HL-60 (cell line): Measurements from ENCODE around the gene CFAP251.

Source experiments
- DNase-seq, 2 experiments: peaks; one replicate each; pipeline ENCODE4 v3.0.0-alpha.2; 2010 to 2020; ENCODE audit warnings: low read depth in 1 of 2, low spot score in 1 of 2
- H3K27ac ChIP-seq: fragments of 250-450 bp; sonication (Bioruptor Pico); replicated peaks from 2 replicates; pipeline ENCODE4 v1.5.1; 2020; ENCODE audit warnings: mild to moderate bottlenecking, moderate library complexity
- H3K27me3 ChIP-seq: fragments of 250-450 bp; sonication (Bioruptor Pico); 2 replicates; pipeline ENCODE4 v1.5.1; 2021; ENCODE audit warnings: mild to moderate bottlenecking, moderate library complexity; ENCODE audit not compliant: insufficient read depth, poor library complexity, severe bottlenecking
- H3K4me3 ChIP-seq: replicated peaks from 2 replicates; pipeline ENCODE4 v1.5.1; 2011; ENCODE audit warnings: mild to moderate bottlenecking, control low read depth, low read length; ENCODE audit not compliant: insufficient read depth
- GABPA ChIP-seq: IDR thresholded peaks from 2 replicates; pipeline ENCODE4 v1.6.1; 2012; ENCODE audit warnings: low read depth
- POLR2AphosphoS5 ChIP-seq: IDR thresholded peaks from 2 replicates; pipeline ENCODE4 v1.6.1; 2012; ENCODE audit warnings: low read depth
- SPI1 ChIP-seq: IDR thresholded peaks from 2 replicates; pipeline ENCODE4 v1.6.1; 2012; ENCODE audit warnings: low read depth, mild to moderate bottlenecking, borderline replicate concordance
- TF ChIP-seq, protein P1 (sequence below): IDR thresholded peaks from one replicate; pipeline ENCODE4 v1.5.1; 2011; ENCODE audit warnings: low read length, control low read depth, inconsistent platforms; ENCODE audit not compliant: insufficient read depth
- TF ChIP-seq, protein P2 (sequence below): IDR thresholded peaks from 2 replicates; pipeline ENCODE4 v1.6.1; 2012; ENCODE audit warnings: low read depth; ENCODE audit not compliant: insufficient replicate concordance

Gene CFAP251

DNA sequence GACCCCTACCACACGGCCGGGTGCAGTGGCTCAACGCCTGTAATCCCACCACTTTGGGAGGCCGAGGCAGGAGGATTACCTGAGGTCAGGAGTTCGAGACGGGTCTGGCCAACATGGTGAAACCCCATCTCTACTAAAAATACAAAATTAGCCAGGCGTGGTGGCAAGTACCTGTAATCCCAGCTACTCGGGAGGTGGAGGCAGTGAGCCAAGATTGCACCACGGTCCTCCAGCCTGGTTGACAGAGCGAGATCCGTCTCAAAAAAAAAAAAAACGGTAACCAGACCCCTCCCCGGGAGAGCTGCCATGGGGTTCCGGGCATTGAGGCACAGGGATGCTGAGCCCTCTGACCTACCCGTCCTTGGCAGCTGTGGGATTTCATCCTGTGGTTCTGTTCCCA is 125.1 kb downstream of the CFAP251 start:
- no peak overlapping the region for H3K4me3 ChIP-seq
- no peak for DNase-seq
- no peaks in the 10 kb centered on the region for H3K27me3 ChIP-seq
- TF ChIP-seq, protein P1, sequence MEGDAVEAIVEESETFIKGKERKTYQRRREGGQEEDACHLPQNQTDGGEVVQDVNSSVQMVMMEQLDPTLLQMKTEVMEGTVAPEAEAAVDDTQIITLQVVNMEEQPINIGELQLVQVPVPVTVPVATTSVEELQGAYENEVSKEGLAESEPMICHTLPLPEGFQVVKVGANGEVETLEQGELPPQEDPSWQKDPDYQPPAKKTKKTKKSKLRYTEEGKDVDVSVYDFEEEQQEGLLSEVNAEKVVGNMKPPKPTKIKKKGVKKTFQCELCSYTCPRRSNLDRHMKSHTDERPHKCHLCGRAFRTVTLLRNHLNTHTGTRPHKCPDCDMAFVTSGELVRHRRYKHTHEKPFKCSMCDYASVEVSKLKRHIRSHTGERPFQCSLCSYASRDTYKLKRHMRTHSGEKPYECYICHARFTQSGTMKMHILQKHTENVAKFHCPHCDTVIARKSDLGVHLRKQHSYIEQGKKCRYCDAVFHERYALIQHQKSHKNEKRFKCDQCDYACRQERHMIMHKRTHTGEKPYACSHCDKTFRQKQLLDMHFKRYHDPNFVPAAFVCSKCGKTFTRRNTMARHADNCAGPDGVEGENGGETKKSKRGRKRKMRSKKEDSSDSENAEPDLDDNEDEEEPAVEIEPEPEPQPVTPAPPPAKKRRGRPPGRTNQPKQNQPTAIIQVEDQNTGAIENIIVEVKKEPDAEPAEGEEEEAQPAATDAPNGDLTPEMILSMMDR, result no peak
- no peak for TF ChIP-seq POLR2AphosphoS5
- TF ChIP-seq, protein P2, sequence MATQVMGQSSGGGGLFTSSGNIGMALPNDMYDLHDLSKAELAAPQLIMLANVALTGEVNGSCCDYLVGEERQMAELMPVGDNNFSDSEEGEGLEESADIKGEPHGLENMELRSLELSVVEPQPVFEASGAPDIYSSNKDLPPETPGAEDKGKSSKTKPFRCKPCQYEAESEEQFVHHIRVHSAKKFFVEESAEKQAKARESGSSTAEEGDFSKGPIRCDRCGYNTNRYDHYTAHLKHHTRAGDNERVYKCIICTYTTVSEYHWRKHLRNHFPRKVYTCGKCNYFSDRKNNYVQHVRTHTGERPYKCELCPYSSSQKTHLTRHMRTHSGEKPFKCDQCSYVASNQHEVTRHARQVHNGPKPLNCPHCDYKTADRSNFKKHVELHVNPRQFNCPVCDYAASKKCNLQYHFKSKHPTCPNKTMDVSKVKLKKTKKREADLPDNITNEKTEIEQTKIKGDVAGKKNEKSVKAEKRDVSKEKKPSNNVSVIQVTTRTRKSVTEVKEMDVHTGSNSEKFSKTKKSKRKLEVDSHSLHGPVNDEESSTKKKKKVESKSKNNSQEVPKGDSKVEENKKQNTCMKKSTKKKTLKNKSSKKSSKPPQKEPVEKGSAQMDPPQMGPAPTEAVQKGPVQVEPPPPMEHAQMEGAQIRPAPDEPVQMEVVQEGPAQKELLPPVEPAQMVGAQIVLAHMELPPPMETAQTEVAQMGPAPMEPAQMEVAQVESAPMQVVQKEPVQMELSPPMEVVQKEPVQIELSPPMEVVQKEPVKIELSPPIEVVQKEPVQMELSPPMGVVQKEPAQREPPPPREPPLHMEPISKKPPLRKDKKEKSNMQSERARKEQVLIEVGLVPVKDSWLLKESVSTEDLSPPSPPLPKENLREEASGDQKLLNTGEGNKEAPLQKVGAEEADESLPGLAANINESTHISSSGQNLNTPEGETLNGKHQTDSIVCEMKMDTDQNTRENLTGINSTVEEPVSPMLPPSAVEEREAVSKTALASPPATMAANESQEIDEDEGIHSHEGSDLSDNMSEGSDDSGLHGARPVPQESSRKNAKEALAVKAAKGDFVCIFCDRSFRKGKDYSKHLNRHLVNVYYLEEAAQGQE, result no peak
- no peak for TF ChIP-seq GABPA
- no peak for TF ChIP-seq SPI1
- no peak overlapping the region for H3K27ac ChIP-seq

GRCh38 chr12:122045262-122045661 is 126.9 kb downstream of the CFAP251 start:
- no peak for TF ChIP-seq GABPA
- no peak for TF ChIP-seq SPI1
- TF ChIP-seq, protein P2, result no peak
- no peak for TF ChIP-seq POLR2AphosphoS5
- TF ChIP-seq, protein P1, result no peak
- no peak overlapping the region for H3K27ac ChIP-seq

GRCh38 chr12:122046145-122046544 is 127.8 kb downstream of the CFAP251 start:
- DNase-seq, result no peak
- Histone ChIP-seq H3K27ac (no peak overlapping the region), H3K4me3 (no peak overlapping the region), H3K27me3 (no peaks in the 10 kb centered on the region)
- no peak for TF ChIP-seq GABPA

More at GRCh38 chr12:122045262-122045661, 126.9 kb downstream of the CFAP251 start:
- no peak for DNase-seq
- H3K4me3 ChIP-seq, result no peak overlapping the region
- H3K27me3 ChIP-seq, result no peaks in the 10 kb centered on the region

GRCh38 chr12:122048151-122048550 is 129.8 kb downstream of the CFAP251 start:
- TF ChIP-seq, protein P1, result no peak
- TF ChIP-seq, protein P2, result no peak
- TF ChIP-seq POLR2AphosphoS5 (no peak), GABPA (no peak), SPI1 (no peak)
- Histone ChIP-seq H3K27me3 (no peaks in the 10 kb centered on the region), H3K4me3 (no peak overlapping the region), H3K27ac (no peak overlapping the region)
- DNase-seq, result no peak
